Fibroblast of the aortic adventitia (primary cell): ENCODE measurements around the gene DEPDC1B. TPM values are rescaled to one million over a fixed set of nuclear protein-coding genes. Genes with fewer than 3 reads are reported as not detected.

Experiments
- DNase-seq: peaks from one replicate; pipeline ENCODE4 v3.0.0-alpha.2; 2010; ENCODE audit warnings: low read depth
- H3K4me3 ChIP-seq: 2 replicates; pipeline ENCODE4 v1.5.1; 2011; ENCODE audit warnings: low read depth, mild to moderate bottlenecking, control low read depth, low read length, moderate library complexity
- total RNA-seq: library from RNA; depleted of rRNA; stranded (reverse); fragments of >200 nt; gene quantifications from 2 replicates; pipeline ENCODE4 v1.2.3, GENCODE V29; 2012; ENCODE audit warnings: low replicate concordance
- TF ChIP-seq, protein P1 (sequence below): IDR thresholded peaks from 2 replicates; pipeline ENCODE4 v1.5.1; 2011; ENCODE audit warnings: mild to moderate bottlenecking, low read length, control low read depth, inconsistent platforms; ENCODE audit not compliant: insufficient read depth

Gene DEPDC1B
- total RNA-seq, 1 donor = 8.0 TPM

DNA sequence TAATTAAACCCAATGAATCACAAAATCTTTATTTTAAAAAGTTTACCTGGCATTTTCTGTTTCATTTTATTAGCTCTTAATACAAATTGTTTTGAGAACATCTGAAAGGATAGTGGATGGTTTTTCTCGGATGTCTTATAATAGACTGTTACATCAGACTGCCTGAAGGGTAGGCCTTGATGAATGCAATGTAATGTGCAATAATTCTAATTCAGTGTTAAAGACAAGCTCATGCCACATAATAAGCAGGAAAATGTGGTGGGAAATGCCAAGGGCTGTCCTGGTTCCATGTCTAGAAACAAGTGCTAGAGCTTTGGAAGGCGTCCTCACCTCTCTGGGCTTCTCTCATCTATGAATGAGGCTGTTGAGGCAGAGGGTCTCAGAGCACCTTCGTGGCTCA is 148.1 kb downstream of the DEPDC1B start:
- no peak for DNase-seq
- H3K4me3 ChIP-seq = no peak overlapping the region
- TF ChIP-seq, protein P1, sequence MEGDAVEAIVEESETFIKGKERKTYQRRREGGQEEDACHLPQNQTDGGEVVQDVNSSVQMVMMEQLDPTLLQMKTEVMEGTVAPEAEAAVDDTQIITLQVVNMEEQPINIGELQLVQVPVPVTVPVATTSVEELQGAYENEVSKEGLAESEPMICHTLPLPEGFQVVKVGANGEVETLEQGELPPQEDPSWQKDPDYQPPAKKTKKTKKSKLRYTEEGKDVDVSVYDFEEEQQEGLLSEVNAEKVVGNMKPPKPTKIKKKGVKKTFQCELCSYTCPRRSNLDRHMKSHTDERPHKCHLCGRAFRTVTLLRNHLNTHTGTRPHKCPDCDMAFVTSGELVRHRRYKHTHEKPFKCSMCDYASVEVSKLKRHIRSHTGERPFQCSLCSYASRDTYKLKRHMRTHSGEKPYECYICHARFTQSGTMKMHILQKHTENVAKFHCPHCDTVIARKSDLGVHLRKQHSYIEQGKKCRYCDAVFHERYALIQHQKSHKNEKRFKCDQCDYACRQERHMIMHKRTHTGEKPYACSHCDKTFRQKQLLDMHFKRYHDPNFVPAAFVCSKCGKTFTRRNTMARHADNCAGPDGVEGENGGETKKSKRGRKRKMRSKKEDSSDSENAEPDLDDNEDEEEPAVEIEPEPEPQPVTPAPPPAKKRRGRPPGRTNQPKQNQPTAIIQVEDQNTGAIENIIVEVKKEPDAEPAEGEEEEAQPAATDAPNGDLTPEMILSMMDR = no peak

DNA sequence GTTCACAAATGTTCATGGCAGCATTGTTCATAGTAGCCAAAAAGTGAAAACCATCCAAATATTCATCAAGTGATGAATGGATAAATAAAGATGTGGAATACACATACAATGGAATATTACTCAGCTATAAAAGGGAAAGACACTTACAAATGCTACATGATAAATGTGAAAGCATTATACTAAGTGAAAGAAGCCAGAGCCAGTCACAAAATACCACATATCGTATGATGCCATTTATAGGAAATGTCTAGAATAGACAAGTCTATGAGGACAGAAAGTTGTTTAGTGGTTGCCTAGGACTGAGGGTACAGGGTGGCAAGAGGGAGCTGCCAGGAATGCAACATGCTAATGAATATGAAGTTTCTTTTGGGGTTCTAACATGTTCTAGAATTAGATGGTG is 148.7 kb downstream of the DEPDC1B start:
- TF ChIP-seq, protein P1 = no peak
- H3K4me3 ChIP-seq = no peak overlapping the region
- DNase-seq = no peak

DNA sequence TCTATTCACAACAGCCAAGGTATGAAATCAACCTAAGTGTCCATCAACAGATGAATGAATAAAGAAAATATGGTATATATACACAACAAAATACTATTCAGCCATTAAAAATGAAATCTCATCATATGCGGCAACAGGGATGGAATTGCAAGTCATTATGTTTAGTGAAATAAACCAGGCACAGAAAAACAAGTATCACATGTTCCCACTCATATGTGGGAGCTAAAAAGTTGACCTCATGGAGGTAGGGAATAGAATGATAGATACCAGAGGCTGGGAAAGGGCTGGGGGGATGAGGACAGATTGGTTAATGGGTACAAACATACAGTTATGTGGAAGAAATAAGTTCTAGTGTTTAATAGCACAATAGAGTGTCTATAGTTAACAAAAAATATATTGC is 149.7 kb downstream of the DEPDC1B start:
- TF ChIP-seq, protein P1 = no peak
- no peak for DNase-seq
- H3K4me3 ChIP-seq = no peak overlapping the region

DNA sequence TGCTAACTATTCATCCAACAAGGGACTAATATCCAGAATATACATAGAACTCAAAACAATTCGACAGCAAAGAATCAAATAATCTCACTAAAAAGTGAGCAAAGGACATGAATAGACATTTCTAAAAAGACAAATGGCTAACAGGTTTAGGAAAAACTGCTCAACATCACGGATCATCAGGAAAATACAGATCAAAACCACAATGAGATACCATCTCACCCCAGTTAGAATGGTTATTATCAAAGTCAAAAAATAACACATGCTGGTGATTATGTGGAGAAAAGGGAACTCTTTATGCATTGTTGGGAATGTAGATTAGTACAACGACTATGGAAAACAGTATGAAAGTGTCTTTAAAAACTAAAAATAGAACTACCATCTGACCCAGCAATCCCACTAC is 150.1 kb downstream of the DEPDC1B start:
- H3K4me3 ChIP-seq = no peak overlapping the region
- TF ChIP-seq, protein P1 = no peak
- DNase-seq = no peak

Other genes starting within 250 kb of the DEPDC1B start
- gene ELOVL7, start 144.1 kb upstream of the DEPDC1B start, total RNA-seq = 0.18 TPM in 1 of 2 replicates, not detected in the other
- gene ERCC8, start 244.9 kb upstream of the DEPDC1B start, total RNA-seq = 4.8 and 25.5 TPM in 2 replicates
- gene NDUFAF2, start 245.0 kb upstream of the DEPDC1B start, total RNA-seq = 24.2 and 50.8 TPM in 2 replicates